PFSK-1 (cell line): ENCODE results near the gene CDH15. TPM values are rescaled to one million over a fixed set of nuclear protein-coding genes. Genes with fewer than 3 reads are reported as not detected.

Source experiments
- FOXP2 ChIP-seq: optimal IDR thresholded peaks from 2 replicates; pipeline ENCODE3; 2011; ENCODE audit warnings: borderline replicate concordance, control low read depth, inconsistent platforms; ENCODE audit not compliant: insufficient read depth; ENCODE audit errors: extremely low read length, extremely low read depth
- POLR2AphosphoS5 ChIP-seq: IDR thresholded peaks from 2 replicates; pipeline ENCODE4 v1.6.1; 2012; ENCODE audit warnings: low read depth, mild to moderate bottlenecking, control low read depth, low read length, moderate library complexity
- REST ChIP-seq, 2 experiments: IDR thresholded peaks; 2 replicates each; pipeline versions ENCODE4 v1.6.1 to v1.8.0; 2011 to 2012; ENCODE audit warnings: low read depth in 2 of 2, low read length in 2 of 2, control low read depth in 1 of 2, inconsistent platforms in 1 of 2, mild to moderate bottlenecking in 1 of 2, moderate library complexity in 1 of 2; ENCODE audit not compliant: insufficient read depth in 1 of 2
- SIN3A ChIP-seq: IDR thresholded peaks from 2 replicates; pipeline ENCODE4 v1.6.1; 2012; ENCODE audit warnings: mild to moderate bottlenecking, low read length, moderate library complexity, borderline replicate concordance; ENCODE audit not compliant: insufficient read depth
- TAF1 ChIP-seq: IDR thresholded peaks from 2 replicates; pipeline ENCODE4 v1.6.1; 2012; ENCODE audit warnings: low read length, control low read depth, borderline replicate concordance; ENCODE audit not compliant: insufficient read depth
- polyA plus RNA-seq: library from polyadenylated mRNA; unstranded; fragments of >200 nt; gene quantifications from one replicate; pipeline ENCODE4 v1.2.1, GENCODE V29; 2012; ENCODE audit warnings: low read depth, missing spikeins; ENCODE audit not compliant: insufficient read length

The CDH15 gene
- 0.39 TPM for polyA plus RNA-seq

- TF ChIP-seq FOXP2, result no peak
- no peak for TF ChIP-seq POLR2AphosphoS5
- TF ChIP-seq TAF1, result no peak
- TF ChIP-seq SIN3A, result no peak
- TF ChIP-seq REST (IDR thresholded peaks at IDR 0.05; ENCODE audit: insufficient read depth in 1 of 2, low read depth in 2 of 2, low read length in 2 of 2), result no peak
Observed at GRCh38 chr16:89171216-89172170, at the start of gene CDH15. Gene CDH15, plus strand, starts transcription at chr16:89171748. Its CDS starts 84 bp downstream, at chr16:89171832.

GRCh38 chr16:89122322-89122851 lies 49.2 kb upstream of the CDH15 start:
- TF ChIP-seq REST (IDR thresholded peaks at IDR 0.05; ENCODE audit: insufficient read depth in 1 of 2, low read depth in 2 of 2, low read length in 2 of 2), result no peak
- TF ChIP-seq POLR2AphosphoS5, result no peak
- no peak for TF ChIP-seq FOXP2
- no peak for TF ChIP-seq TAF1
- TF ChIP-seq SIN3A, result no peak

GRCh38 chr16:89123001-89123830 lies 48.3 kb upstream of the CDH15 start:
- TF ChIP-seq SIN3A, result no peak
- no peak for TF ChIP-seq TAF1
- no peak for TF ChIP-seq POLR2AphosphoS5
- TF ChIP-seq FOXP2, result no peak
- no peak for TF ChIP-seq REST (IDR thresholded peaks at IDR 0.05; ENCODE audit: insufficient read depth in 1 of 2, low read depth in 2 of 2, low read length in 2 of 2)

GRCh38 chr16:89123831-89124100 lies 47.8 kb upstream of the CDH15 start:
- no peak for TF ChIP-seq SIN3A
- no peak for TF ChIP-seq REST (IDR thresholded peaks at IDR 0.05; ENCODE audit: insufficient read depth in 1 of 2, low read depth in 2 of 2, low read length in 2 of 2)
- no peak for TF ChIP-seq TAF1
- no peak for TF ChIP-seq FOXP2
- no peak for TF ChIP-seq POLR2AphosphoS5
